HL-60 (cell line): Measurements from ENCODE around the gene TCF3.
"Not testable (repeated sequence)": the region's sequence is repeated elsewhere in the genome, so short reads cannot be mapped to it uniquely, and the experiment has no call there.

Source experiments
- CTCF ChIP-seq: IDR thresholded peaks from one replicate; pipeline ENCODE4 v1.5.1; 2011; ENCODE audit warnings: low read length, control low read depth, inconsistent platforms; ENCODE audit not compliant: insufficient read depth
- GABPA ChIP-seq: IDR thresholded peaks from 2 replicates; pipeline ENCODE4 v1.6.1; 2012; ENCODE audit warnings: low read depth
- POLR2AphosphoS5 ChIP-seq: IDR thresholded peaks from 2 replicates; pipeline ENCODE4 v1.6.1; 2012; ENCODE audit warnings: low read depth
- SPI1 ChIP-seq: IDR thresholded peaks from 2 replicates; pipeline ENCODE4 v1.6.1; 2012; ENCODE audit warnings: low read depth, mild to moderate bottlenecking, borderline replicate concordance

GRCh38 chr19:1695481-1695880 lies 43.1 kb upstream of the TCF3 start:
- not testable (repeated sequence) for TF ChIP-seq GABPA, CTCF, POLR2AphosphoS5, SPI1
